Activated CD4-positive, alpha-beta T cell treated with anti-CD3 and anti-CD28 coated beads, Interleukin-2, Interleukin-4, amounts not matched to agents 100 ng/mL and 50 ng/mL, durations not matched to agents 16 hours and 8 hours (primary cell): ENCODE measurements around the gene SKOR1.

ENCODE experiments used
- DNase-seq: peaks from one replicate; pipeline ENCODE4 v3.0.0-alpha.2; 2020; ENCODE audit warnings: low spot score

Gene SKOR1

DNA sequence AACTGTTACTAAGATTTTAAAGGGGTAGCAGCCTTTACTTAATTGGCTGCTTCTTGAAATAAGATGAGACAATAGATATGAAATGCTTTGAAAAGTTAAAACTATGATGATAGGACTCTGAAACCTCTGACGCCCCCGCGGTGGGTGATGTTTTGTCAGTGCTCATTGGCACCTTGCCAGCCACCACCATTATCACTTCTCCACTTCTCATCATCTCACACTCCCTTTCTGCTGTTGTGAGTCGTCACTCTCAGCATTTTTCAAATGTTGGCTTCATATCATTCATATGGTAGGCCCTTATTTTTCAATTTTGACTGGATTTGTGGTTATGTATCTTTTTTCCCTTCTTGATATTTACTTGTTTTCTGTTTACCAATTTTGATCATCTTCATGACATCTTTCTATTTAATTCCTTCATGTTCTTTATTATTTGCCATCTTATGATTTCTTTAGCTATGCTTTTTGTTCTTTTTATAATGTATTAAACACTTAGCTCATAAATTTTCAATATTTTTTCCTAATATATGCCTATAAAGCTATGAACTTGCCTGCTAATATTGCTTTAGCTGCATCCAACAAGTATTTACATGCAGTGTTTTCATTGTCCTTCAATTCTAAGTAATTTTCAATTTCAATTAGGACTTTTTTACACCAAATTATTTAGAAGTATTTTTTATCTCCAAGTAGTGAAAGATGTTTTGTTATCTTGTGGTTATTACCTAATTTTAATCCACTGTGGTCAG, 30.3 kb upstream of the SKOR1 start:
- DNase-seq, result no peak

GRCh38 chr15:67796196-67797127, 28.8 kb upstream of the SKOR1 start:
- DNase-seq, result no peak

DNA sequence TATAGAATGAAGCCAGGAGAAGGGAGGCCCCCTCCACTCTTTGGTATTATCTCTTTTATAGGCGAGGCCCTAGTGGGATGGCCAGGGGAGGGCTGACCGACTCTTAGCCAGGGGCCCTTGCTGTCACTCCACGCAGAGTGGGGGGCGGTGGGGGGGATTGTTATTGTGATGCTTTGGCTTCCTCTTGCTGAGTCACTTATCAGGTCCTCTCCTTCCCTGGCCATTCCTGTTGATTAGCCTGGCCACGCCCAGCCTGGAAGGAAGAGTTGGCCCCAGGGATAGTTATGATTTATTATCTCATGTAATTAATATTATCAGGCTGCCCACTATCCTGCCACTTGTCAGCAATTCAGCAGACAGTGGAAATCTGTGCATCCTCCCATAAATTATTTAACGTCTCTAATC, 25.5 kb upstream of the SKOR1 start:
- DNase-seq, result no peak

DNA sequence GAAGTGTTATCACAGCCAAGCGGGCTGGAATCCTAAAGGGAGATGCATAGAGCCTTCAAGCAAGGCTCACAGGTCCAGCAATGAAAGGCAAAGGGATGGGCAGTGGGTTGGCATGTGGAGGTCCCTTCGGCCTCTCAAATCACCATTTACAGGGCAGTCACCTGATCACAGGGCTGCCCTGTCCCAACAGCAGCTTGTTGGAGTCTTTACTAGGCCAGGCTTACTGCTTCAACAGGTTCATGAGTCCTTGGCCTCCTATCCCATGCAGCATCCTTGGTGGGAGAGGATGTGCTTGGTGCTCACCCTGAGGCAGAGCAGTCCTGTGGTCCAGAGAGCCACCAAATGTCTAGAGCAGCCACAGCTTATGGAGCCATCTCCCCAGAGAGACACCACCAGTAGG, 24.2 kb upstream of the SKOR1 start:
- no peak for DNase-seq

- no peak for DNase-seq
These were observed 23.1 kb upstream of the SKOR1 start for GRCh38 chr15:67801926-67802914.

DNA sequence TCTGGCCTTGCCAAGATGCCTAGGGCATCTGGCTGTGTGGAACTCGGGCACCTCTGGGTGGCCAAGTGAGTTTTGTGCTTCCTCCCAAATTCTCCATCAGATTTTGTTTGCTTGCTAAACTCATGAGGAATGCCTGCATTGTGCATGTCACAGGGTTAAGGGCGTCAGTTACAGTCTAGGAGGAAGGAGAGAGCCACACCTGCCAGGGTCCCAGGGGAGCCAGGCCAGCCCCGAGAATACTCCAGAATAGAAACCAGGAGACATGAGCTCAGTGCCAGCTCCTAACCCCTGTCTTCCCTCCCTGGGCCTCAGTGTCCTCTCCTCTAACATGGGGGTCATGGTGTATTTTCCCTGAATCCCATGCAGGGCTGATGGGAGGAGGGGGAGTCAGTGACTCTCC, 22.0 kb upstream of the SKOR1 start:
- no peak for DNase-seq

DNA sequence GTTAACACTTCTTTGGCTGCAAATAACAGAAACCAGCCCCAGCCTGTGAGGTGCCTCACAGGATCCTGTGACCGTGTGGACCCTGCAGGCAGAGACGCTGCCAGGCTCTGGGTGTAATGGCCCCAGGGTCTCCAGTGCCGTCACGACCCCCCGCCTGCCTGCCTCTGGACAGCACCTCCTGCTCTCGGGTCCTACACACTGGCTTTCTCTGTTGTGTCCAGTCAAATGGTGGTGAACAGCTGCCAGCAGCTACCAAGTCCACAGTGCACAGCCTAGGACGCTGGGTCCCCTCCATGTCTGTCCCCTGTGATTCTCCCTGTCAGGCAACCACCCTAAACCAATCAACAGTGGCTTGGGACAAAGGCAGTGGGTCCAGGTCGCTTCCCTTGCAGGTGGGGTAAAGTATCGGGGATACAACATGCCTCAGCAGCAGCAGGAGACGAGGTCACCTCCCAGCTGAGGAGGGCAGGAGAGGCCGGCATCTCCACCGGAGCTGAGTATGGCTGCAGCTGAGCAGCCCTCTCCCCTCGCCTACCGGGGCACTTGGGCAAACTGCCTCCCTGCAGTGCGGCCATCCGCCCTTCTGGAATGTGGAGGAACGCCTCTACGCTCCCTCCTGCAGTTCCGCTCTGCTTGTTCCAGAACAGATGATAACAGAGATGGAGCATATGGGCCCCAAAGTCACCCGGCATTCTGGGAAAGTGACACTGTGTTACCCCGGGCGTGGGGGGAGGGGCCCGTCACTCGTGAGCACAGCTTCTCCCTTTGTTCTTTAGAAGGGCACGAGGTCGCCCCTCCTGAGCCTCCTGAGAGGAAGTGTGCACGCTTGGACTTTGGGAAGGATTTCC, 21.1 kb upstream of the SKOR1 start:
- DNase-seq, result no peak

GRCh38 chr15:67805008-67805665, 20.2 kb upstream of the SKOR1 start:
- DNase-seq, result no peak

GRCh38 chr15:67805666-67806516, 19.4 kb upstream of the SKOR1 start:
- DNase-seq, result no peak

GRCh38 chr15:67806536-67806935, 18.8 kb upstream of the SKOR1 start:
- no peak for DNase-seq

- DNase-seq, result no peak
These were observed 18.2 kb upstream of the SKOR1 start for GRCh38 chr15:67807141-67807540.

DNA sequence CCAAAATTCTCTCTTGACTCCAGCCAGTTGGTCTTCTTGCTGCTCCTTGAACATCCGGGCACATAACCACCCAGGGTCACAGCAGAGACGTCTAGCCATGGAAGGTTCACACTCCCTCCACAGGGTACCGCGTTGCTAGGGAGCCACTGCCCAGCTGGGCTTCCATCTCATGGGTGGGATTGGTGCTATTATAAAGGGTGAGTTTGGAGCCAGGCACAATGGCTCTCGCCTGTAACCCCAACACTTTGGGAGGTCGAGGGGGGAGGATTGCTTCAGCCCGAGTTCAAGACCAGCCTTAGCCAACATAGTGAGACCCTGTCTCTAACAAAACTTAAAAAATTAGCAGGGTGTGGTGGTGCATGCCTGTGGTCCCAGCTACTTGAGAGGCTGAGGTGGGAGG, 17.5 kb upstream of the SKOR1 start:
- no peak for DNase-seq

- no peak for DNase-seq
These were observed 16.5 kb upstream of the SKOR1 start for GRCh38 chr15:67808821-67809220.

DNA sequence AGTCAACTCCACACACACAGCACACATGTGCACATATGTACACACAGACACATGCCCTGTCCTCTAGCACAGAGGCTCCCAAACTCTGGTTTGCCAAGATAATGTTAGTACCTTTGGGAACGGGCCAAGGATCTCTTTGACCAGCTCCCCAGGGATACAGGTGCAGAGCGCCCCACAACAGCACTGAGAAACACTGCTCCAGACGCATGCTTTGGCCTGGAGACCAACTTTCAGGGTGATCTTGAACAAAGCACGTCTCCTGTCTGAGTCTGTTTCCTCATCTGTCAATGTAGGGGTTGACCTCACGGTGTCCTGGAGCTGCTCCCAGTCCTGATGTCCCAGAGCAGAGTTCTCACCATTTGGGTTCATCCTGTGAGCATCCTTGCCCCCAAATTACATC, 15.9 kb upstream of the SKOR1 start:
- no peak for DNase-seq

GRCh38 chr15:67809866-67810265, 15.4 kb upstream of the SKOR1 start:
- DNase-seq, result no peak

GRCh38 chr15:67812241-67812644, 13.1 kb upstream of the SKOR1 start:
- DNase-seq, result no peak

DNA sequence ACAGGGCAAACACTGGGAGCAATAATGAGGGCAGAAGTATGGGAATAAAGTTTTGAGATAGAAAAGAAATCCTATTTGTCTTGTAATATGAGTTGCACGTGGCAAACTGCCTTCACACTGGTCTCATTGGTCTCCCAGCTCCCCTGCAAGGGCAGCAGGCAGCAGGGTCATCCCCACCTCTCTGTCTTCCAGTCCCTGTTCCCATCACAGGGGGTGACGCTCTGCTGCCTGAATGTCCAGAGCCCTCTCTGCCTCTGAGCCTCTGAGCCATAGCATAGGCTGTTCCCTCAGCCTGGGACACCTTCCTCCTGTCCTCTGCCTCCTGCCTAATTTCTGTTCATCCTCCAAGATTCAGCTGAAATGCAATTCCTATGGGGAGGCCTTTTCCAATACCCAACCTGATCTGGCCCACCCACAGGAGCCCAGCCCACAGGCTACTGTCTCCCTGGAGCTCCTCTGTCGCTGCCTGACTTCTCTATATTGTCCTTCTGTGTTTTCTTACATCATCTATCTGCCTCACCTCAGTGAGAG, 12.1 kb upstream of the SKOR1 start:
- DNase-seq, result no peak

GRCh38 chr15:67815036-67815592, 10.2 kb upstream of the SKOR1 start:
- no peak for DNase-seq

GRCh38 chr15:67816668-67817067, 8.6 kb upstream of the SKOR1 start:
- DNase-seq, result no peak
